NCI-H2107 treated with DMSO at 0.1 percent for 48 hours (cell line): Measurements from ENCODE around the gene MX2.

Experiments
- DNase-seq: peaks from one replicate; lab custom pipeline; 2025; ENCODE audit not compliant: unreplicated experiment; lab: John Stamatoyannopoulos, UW

Gene MX2

GRCh38 chr21:41363370-41364270, 1.8 kb downstream of the MX2 start:
- no peak for DNase-seq

GRCh38 chr21:41364308-41364707, 2.5 kb downstream of the MX2 start:
- DNase-seq, result no peak

- no peak for DNase-seq
Observed at GRCh38 chr21:41365377-41366107, 3.7 kb downstream of the MX2 start.

- DNase-seq, result no peak
Observed at GRCh38 chr21:41366522-41367151, 4.8 kb downstream of the MX2 start.

- no peak for DNase-seq
Observed at GRCh38 chr21:41367301-41367944, 5.6 kb downstream of the MX2 start.

- DNase-seq, result no peak
Observed at GRCh38 chr21:41367945-41368734, 6.3 kb downstream of the MX2 start.

- DNase-seq, result no peak
Observed at GRCh38 chr21:41368735-41369104, 6.9 kb downstream of the MX2 start.

GRCh38 chr21:41369105-41369919, 7.5 kb downstream of the MX2 start:
- no peak for DNase-seq

- no peak for DNase-seq
Observed at GRCh38 chr21:41369920-41370839, 8.4 kb downstream of the MX2 start.

GRCh38 chr21:41370840-41371684, 9.2 kb downstream of the MX2 start:
- DNase-seq, result no peak

GRCh38 chr21:41371685-41372030, 9.8 kb downstream of the MX2 start:
- DNase-seq, result no peak

GRCh38 chr21:41373253-41373652, 11.4 kb downstream of the MX2 start:
- no peak for DNase-seq

GRCh38 chr21:41373763-41374162, 11.9 kb downstream of the MX2 start:
- DNase-seq, result no peak

- no peak for DNase-seq
Observed at GRCh38 chr21:41374177-41374712, 12.4 kb downstream of the MX2 start.

GRCh38 chr21:41374867-41375533, 13.2 kb downstream of the MX2 start:
- no peak for DNase-seq

- no peak for DNase-seq
Observed at GRCh38 chr21:41375875-41376274, 14.0 kb downstream of the MX2 start.

GRCh38 chr21:41377715-41378114, 15.9 kb downstream of the MX2 start:
- no peak for DNase-seq
